Smooth muscle cell (in vitro differentiated cells): ENCODE data around the gene SPEN. TPM values are rescaled to one million over a fixed set of nuclear protein-coding genes. Genes with fewer than 3 reads are reported as not detected.

Experiments
- DNase-seq: peaks from one replicate; lab custom pipeline; 2025; ENCODE audit not compliant: unreplicated experiment; lab: John Stamatoyannopoulos, UW
- H2AFZ ChIP-seq: fragments of 200-600 bp; sonication (generic); 2 replicates; pipeline ENCODE4 v1.6.0; 2016; ENCODE audit warnings: antibody characterized with exemption, low read depth, mild to moderate bottlenecking
- H3F3A ChIP-seq: fragments of 200-600 bp; sonication (generic); 2 replicates; pipeline ENCODE4 v1.6.0; 2017; ENCODE audit warnings: antibody characterized with exemption, low read depth
- H3K27ac ChIP-seq: fragments of 200-600 bp; sonication (generic); 2 replicates; pipeline ENCODE4 v1.5.1; 2016; ENCODE audit warnings: low read depth, mild to moderate bottlenecking
- H3K27me3 ChIP-seq: fragments of 200-600 bp; sonication (generic); 2 replicates; pipeline ENCODE4 v1.6.1; 2016; ENCODE audit warnings: low read depth, mild to moderate bottlenecking
- H3K36me3 ChIP-seq: fragments of 200-600 bp; sonication (generic); 2 replicates; pipeline ENCODE4 v1.5.1; 2016; ENCODE audit warnings: low read depth
- H3K4me1 ChIP-seq: fragments of 200-600 bp; sonication (generic); 2 replicates; pipeline ENCODE4 v1.5.1; 2016; ENCODE audit warnings: low read depth
- H3K4me2 ChIP-seq: fragments of 200-600 bp; sonication (generic); 2 replicates; pipeline ENCODE4 v1.6.0; 2016; ENCODE audit warnings: mild to moderate bottlenecking
- H3K4me3 ChIP-seq: fragments of 200-600 bp; sonication (generic); 2 replicates; pipeline ENCODE4 v1.5.1; 2016; ENCODE audit warnings: mild to moderate bottlenecking
- H3K79me2 ChIP-seq: fragments of 200-600 bp; sonication (generic); 2 replicates; pipeline ENCODE4 v1.6.0; 2016; ENCODE audit warnings: low read depth, mild to moderate bottlenecking
- H3K9ac ChIP-seq: fragments of 200-600 bp; sonication (generic); 2 replicates; pipeline ENCODE4 v1.6.0; 2016; ENCODE audit warnings: low read depth
- H3K9me3 ChIP-seq: fragments of 200-600 bp; sonication (generic); replicated peaks from 2 replicates; pipeline ENCODE4 v1.5.1; 2016; ENCODE audit warnings: low read depth
- H4K20me1 ChIP-seq: fragments of 200-600 bp; sonication (generic); 2 replicates; pipeline ENCODE4 v1.6.0; 2016; ENCODE audit warnings: low read depth
- WGBS: methylation state at CpG from one replicate; pipeline ENCODE4 v1.1.7; 2016; ENCODE audit warnings: low lambda C conversion rate; 5-methylcytosine and 5-hydroxymethylcytosine counted together
- polyA plus RNA-seq: library from polyadenylated mRNA; unstranded; fragments of >200 nt; fragmentation: Nextera tagmentation; extraction: Ambion mirVana; gene quantifications from 2 replicates; pipeline ENCODE4 v1.2.1, GENCODE V29; 2016
- small RNA-seq: library from RNA; depleted of rRNA; stranded (forward); fragments of <200 nt; gene quantifications from one replicate; pipeline ENCODE3, GENCODE V24; 2014
- total RNA-seq: library from RNA; depleted of rRNA; stranded (reverse); fragments of >200 nt; gene quantifications from 2 replicates; pipeline ENCODE4 v1.2.3, GENCODE V29; 2014
- TF ChIP-seq, protein P1 (sequence below): fragments of 200-600 bp; sonication (generic); IDR thresholded peaks from 2 replicates; pipeline ENCODE4 v1.5.1; 2017; ENCODE audit warnings: borderline replicate concordance, mild to moderate bottlenecking, antibody characterized with exemption; ENCODE audit not compliant: insufficient read depth, poor library complexity, severe bottlenecking

SPEN gene
- total and polyA plus RNA-seq, 2 experiments from 2014 or later: 10.6 to 28.7 TPM

DNA sequence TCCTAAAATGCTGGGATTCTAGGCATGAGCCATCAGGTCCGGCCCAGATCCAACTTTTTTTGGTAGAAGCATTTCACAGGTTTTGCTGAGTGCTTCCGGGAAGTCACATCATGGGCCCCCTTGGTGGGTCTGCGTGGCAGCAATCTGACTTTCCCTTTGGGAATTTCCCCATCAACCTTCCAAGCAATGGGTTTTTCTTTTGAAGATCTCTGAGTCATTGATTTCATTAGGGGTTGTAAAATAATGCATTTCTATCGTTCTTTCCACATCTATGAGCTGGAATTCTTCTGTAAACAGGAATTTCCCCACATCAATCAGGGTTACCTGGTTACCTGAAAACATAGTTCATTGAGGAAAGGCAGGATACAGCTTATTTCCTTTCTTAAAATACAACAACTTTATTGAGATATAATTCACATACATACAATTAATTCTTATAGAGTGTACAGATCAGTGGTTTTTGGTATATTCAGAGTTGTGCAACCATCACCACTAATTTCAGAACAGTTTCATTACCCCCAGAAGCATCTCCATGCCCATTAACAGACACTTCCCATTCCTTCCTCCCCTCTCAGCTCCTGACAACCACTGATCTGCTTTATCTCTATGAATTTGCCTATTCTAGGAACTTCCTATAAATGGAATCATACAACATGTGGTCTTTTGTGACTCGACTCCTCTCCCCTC lies 138.2 kb downstream of the SPEN start:
- no peak overlapping the region for H3K4me2 ChIP-seq
- no peaks in the 10 kb centered on the region for H3K36me3 ChIP-seq
- no peak overlapping the region for H3K4me3 ChIP-seq
- no peak overlapping the region for H2AFZ ChIP-seq
- H3K9ac ChIP-seq: no peak overlapping the region
- H3K4me1 ChIP-seq: no peaks in the 10 kb centered on the region
- H3K27me3 ChIP-seq: no peaks in the 10 kb centered on the region
- no peaks in the 10 kb centered on the region for H3K79me2 ChIP-seq
- TF ChIP-seq, protein P1, sequence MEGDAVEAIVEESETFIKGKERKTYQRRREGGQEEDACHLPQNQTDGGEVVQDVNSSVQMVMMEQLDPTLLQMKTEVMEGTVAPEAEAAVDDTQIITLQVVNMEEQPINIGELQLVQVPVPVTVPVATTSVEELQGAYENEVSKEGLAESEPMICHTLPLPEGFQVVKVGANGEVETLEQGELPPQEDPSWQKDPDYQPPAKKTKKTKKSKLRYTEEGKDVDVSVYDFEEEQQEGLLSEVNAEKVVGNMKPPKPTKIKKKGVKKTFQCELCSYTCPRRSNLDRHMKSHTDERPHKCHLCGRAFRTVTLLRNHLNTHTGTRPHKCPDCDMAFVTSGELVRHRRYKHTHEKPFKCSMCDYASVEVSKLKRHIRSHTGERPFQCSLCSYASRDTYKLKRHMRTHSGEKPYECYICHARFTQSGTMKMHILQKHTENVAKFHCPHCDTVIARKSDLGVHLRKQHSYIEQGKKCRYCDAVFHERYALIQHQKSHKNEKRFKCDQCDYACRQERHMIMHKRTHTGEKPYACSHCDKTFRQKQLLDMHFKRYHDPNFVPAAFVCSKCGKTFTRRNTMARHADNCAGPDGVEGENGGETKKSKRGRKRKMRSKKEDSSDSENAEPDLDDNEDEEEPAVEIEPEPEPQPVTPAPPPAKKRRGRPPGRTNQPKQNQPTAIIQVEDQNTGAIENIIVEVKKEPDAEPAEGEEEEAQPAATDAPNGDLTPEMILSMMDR: no peak
- H3K9me3 ChIP-seq: no peaks in the 10 kb centered on the region
- H4K20me1 ChIP-seq: no peaks in the 10 kb centered on the region
- H3F3A ChIP-seq: no peaks in the 10 kb centered on the region
- WGBS: 56% methylated on average over 5 of the region's 5 CpGs
- DNase-seq: no peak
- H3K27ac ChIP-seq: no peak overlapping the region

DNA sequence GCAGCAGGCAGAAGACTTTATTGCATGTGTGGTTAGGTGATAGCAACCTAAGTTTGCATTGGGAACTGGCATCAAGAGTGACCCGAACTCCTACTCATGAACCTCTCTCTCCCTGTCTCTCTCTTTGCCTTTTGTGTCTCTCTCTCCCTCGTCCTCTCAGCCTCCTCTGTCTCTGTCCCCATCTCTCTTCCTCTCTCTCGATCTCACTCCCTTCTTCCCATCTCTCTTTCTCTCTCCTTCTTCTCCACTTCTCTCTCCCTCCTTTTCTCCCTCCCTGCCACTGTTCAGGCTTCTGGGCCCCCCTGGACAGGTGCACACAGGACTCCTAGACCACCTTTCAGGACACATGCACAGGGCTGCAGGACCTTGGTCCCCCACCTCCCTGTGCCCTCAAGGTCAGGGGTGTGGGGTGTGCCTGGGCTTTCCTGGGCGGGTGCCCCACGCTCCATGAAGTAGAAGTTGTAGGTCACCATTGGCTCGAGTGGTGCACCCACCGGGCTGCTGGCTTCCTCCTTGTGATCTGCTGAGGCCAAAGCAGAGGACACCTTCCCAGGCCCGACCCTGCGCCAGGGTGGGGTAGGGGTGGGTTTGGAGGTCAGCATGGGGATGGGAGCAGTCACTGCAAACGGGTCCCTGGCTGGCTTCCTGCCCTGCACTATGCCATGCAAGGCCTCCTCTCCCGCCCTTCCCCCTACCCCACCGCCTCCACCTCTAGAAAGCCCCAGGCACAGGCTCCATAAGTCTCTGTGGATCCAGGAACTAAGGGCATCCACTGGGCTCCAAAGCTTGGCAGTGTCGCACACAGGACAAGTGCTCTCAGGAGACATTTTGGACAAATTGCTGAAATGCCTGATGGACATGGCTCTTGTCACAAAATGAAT lies 141.6 kb downstream of the SPEN start:
- Histone ChIP-seq H4K20me1 (no peaks in the 10 kb centered on the region), H3K27me3 (no peaks in the 10 kb centered on the region), H3K79me2 (no peaks in the 10 kb centered on the region), H3K36me3 (no peaks in the 10 kb centered on the region), H3K9me3 (no peaks in the 10 kb centered on the region), H3F3A (no peaks in the 10 kb centered on the region), H3K4me3 (no peak overlapping the region), H2AFZ (no peak overlapping the region), H3K27ac (no peak overlapping the region), H3K9ac (no peak overlapping the region), H3K4me1 (no peaks in the 10 kb centered on the region), H3K4me2 (no peak overlapping the region)
- no peak for DNase-seq
- TF ChIP-seq, protein P1: no peak
- 84% methylated on average over 10 of the region's 13 CpGs for WGBS

DNA sequence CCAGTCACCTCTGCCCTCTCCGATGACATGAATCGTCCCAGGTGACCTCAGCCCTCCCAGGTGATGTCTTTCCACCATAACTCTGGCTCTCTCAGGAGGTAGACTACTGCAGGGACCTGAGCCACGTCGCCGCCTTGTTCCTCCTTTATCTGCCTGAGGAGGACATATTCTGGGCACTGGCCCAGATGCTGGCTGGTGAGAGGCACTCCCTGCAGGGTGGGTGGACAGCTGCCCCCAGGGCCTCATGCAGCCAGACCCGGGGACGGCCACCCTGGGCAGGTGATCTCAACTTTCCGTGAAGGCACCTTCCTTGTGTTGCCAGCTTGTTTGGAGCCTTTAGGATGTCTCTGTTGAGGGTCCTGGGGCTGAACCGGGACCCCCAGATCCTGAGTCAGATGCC lies 142.3 kb downstream of the SPEN start:
- WGBS: 94% methylated on average over 9 of the region's 9 CpGs
- H3K27ac ChIP-seq: no peak overlapping the region
- no peak overlapping the region for H3K4me3 ChIP-seq
- H2AFZ ChIP-seq: no peak overlapping the region
- no peaks in the 10 kb centered on the region for H3K79me2 ChIP-seq
- H3K9ac ChIP-seq: no peak overlapping the region
- H3K9me3 ChIP-seq: no peaks in the 10 kb centered on the region
- no peaks in the 10 kb centered on the region for H3K4me1 ChIP-seq
- H3F3A ChIP-seq: no peaks in the 10 kb centered on the region
- H4K20me1 ChIP-seq: no peaks in the 10 kb centered on the region
- H3K27me3 ChIP-seq: no peaks in the 10 kb centered on the region
- no peaks in the 10 kb centered on the region for H3K36me3 ChIP-seq
- no peak for DNase-seq
- TF ChIP-seq, protein P1: no peak
- no peak overlapping the region for H3K4me2 ChIP-seq

Small RNAs within 50 kb of the gene (small RNA-seq; reads per million reads assigned to genes)
- gene AL034555.1: not detected
- not detected for gene AL355994.1
- not detected for gene AL355994.5

Other genes with a start within 250 kb of the SPEN start
- 10.9 and 11.4 TPM in 2 replicates for gene DDI2, start 230.2 kb upstream of the SPEN start, total RNA-seq
- gene DDI2, start 230.2 kb upstream of the SPEN start, polyA plus RNA-seq: 1.5 and 3.5 TPM in 2 replicates
- gene PLEKHM2, start 163.4 kb upstream of the SPEN start, total RNA-seq: 29.5 and 39.6 TPM in 2 replicates
- 26.5 and 32.0 TPM in 2 replicates for gene PLEKHM2, start 163.4 kb upstream of the SPEN start, polyA plus RNA-seq
- gene SLC25A34, start 111.4 kb upstream of the SPEN start, total RNA-seq: 0.22 and 0.76 TPM in 2 replicates
- gene SLC25A34, start 111.4 kb upstream of the SPEN start, polyA plus RNA-seq: 1.6 and 2.1 TPM in 2 replicates
- gene TMEM82, start 105.2 kb upstream of the SPEN start, total RNA-seq: not detected in 2 replicates
- not detected in 2 replicates for gene TMEM82, start 105.2 kb upstream of the SPEN start, polyA plus RNA-seq
- 31.1 and 36.7 TPM in 2 replicates for gene FBLIM1, start 88.9 kb upstream of the SPEN start, total RNA-seq
- gene FBLIM1, start 88.9 kb upstream of the SPEN start, polyA plus RNA-seq: 50.8 and 72.9 TPM in 2 replicates
- gene UQCRHL, start 40.1 kb upstream of the SPEN start, total RNA-seq: 3.9 and 4.4 TPM in 2 replicates
- gene UQCRHL, start 40.1 kb upstream of the SPEN start, polyA plus RNA-seq: 1.1 and 1.6 TPM in 2 replicates
- gene ZBTB17, start 128.4 kb downstream of the SPEN start, total RNA-seq: 19.6 and 29.4 TPM in 2 replicates
- gene ZBTB17, start 128.4 kb downstream of the SPEN start, polyA plus RNA-seq: 42.5 and 43.0 TPM in 2 replicates
- gene SRARP, start 156.5 kb downstream of the SPEN start, total RNA-seq: not detected in 2 replicates
- not detected in 2 replicates for gene SRARP, start 156.5 kb downstream of the SPEN start, polyA plus RNA-seq
- 18.1 and 23.0 TPM in 2 replicates for gene HSPB7, start 170.3 kb downstream of the SPEN start, total RNA-seq
- 80.5 and 82.8 TPM in 2 replicates for gene HSPB7, start 170.3 kb downstream of the SPEN start, polyA plus RNA-seq
- gene CLCNKA, start 174.3 kb downstream of the SPEN start, total RNA-seq: not detected in 2 replicates
- gene CLCNKA, start 174.3 kb downstream of the SPEN start, polyA plus RNA-seq: 0.46 TPM in 1 of 2 replicates, not detected in the other
- 0.13 and 0.76 TPM in 2 replicates for gene CLCNKB, start 196.1 kb downstream of the SPEN start, total RNA-seq
- 0.30 and 0.86 TPM in 2 replicates for gene CLCNKB, start 196.1 kb downstream of the SPEN start, polyA plus RNA-seq
- 0.76 and 1.5 TPM in 2 replicates for gene FAM131C, start 225.9 kb downstream of the SPEN start, total RNA-seq
- gene FAM131C, start 225.9 kb downstream of the SPEN start, polyA plus RNA-seq: 1.4 and 2.4 TPM in 2 replicates